NCI-H2196 treated with DMSO at 0.1 percent for 48 hours (cell line): ENCODE results near the gene SLC2A8.

Source experiments
- DNase-seq: peaks from one replicate; lab custom pipeline; 2025; ENCODE audit not compliant: unreplicated experiment; lab: John Stamatoyannopoulos, UW

The SLC2A8 gene

GRCh38 chr9:127455324-127455992, 58.5 kb downstream of the SLC2A8 start:
- no peak for DNase-seq

- DNase-seq: no peak
Observed at GRCh38 chr9:127457191-127457878, 60.4 kb downstream of the SLC2A8 start.
